ENCODE data around the gene TTBK2. TPM values are rescaled to one million over a fixed set of nuclear protein-coding genes. Genes with fewer than 3 reads are reported as not detected.

TTBK2 gene
- total RNA-seq, 2 experiments from 2014 or later: 12.1 to 12.3 TPM

DNA sequence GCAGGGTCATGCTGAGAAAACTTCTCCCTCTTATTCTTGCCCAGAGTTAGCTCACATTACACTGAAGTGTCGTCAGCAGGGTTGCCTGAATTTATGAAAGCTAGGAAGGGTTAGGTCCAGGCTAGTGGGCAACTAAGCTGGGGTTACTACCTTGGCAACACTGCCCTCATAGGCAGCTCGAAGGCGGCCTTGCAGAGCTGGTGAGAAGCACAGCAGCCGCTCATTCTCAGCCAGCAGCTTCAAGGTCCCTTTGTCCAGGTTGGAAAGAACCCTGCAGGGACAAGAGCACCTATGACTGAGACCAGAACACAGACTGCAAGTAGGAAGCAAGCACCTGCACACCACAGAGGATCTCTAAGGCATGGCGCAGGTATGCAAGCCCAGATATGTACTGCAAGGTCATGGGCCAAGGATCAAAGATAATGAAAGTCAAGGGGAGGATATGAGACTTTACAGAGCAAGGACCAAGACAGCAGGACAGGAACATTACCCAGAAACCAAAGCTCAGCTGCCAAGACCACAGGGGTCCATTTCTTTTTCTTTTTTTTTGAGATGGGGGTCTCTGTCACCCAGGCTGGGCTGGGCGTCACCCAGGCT lies 186.4 kb downstream of the TTBK2 start:
- Mint-ChIP-seq H3K27me3 (no peaks in the 10 kb centered on the region), H3K36me3 (ENCODE audit: low read depth) (peaks cover 34% of the 10 kb centered on the region), H3K9me3 (no peaks in the 10 kb centered on the region), H3K27ac (no peak overlapping the region), H3K4me3 (no peak overlapping the region), H3K4me1 (peaks cover 27% of the 10 kb centered on the region)
- CTCF ChIA-PET: interaction anchor here (0.5 to 0.9 kb wide), 3 partner anchors 47 to 590 kb away, joined by 3 to 4 read pairs (median 4); no protein-coding TSS in a partner anchor
- no peak for DNase-seq
- POLR2A ChIA-PET: no interaction called here

DNA sequence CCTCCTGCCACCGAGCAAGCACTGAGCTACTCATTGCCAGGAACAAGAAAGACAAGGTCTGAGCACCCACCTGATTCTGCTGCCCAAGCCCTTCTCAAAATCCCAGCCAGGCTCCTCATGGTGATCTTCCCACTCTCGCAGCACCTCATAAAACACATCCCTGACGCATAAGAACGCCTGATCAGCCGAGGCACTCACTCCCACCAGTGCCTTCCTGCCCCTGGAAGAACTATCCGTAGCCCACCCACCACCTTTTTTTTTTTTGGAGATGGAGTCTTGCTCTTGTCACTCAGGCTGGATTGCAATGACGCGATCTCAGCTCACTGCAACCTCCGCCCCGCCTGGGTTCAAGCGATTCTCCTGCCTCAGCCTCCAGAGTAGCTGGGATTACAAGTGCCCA lies 187.6 kb downstream of the TTBK2 start:
- Mint-ChIP-seq H3K4me3 (no peak overlapping the region), H3K36me3 (ENCODE audit: low read depth) (peaks cover 36% of the 10 kb centered on the region), H3K27ac (no peak overlapping the region), H3K27me3 (no peaks in the 10 kb centered on the region), H3K4me1 (peaks cover 27% of the 10 kb centered on the region), H3K9me3 (no peaks in the 10 kb centered on the region)
- CTCF ChIA-PET: no interaction called here
- POLR2A ChIA-PET: no interaction called here
- no peak for DNase-seq

DNA sequence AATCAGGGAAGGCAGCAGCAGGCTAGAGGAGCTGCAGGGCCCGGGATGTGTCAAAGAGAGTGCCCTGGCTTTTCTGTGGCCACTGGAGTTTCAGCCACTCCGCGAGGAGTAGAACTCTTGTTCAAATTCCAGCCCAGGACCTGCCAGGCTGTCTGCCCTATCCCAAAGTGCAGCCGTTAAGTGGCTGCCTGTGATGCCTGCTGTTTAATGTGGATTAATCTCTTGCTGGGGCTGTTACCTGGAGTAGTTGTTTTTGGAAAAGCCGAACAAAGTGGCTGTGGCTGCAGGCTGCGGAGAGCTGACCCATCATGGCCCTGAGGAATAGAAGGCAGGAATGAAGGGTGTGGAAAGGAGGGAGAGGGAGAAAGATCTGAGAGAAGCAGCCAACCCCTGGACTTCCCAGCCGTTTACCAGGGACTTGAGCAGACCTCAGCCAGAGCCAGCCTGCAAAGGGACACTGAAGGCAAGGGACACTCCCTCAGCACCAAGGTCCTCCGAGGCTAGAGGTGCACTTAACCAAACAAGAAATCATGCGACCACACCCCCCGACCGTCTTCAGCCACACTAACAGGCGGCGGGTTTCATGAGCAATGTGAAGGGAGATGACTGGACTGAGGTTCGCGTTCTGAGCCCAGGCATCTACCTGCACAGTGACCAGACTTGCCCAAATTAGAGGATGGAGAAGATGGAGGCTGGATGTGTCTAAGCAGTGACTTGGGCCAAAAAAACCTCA lies 188.3 kb downstream of the TTBK2 start:
- Mint-ChIP-seq H3K27me3 (no peaks in the 10 kb centered on the region), H3K36me3 (ENCODE audit: low read depth) (peaks cover 38% of the 10 kb centered on the region), H3K9me3 (no peaks in the 10 kb centered on the region), H3K4me1 (peaks cover 21% of the 10 kb centered on the region), H3K4me3 (no peak overlapping the region), H3K27ac (no peak overlapping the region)
- POLR2A ChIA-PET: no interaction called here
- CTCF ChIA-PET: interaction anchor here (0.6 to 1.8 kb wide), 2 partner anchors 155 to 194 kb away, joined by 3 to 4 read pairs; no protein-coding TSS in a partner anchor
- no peak for DNase-seq

DNA sequence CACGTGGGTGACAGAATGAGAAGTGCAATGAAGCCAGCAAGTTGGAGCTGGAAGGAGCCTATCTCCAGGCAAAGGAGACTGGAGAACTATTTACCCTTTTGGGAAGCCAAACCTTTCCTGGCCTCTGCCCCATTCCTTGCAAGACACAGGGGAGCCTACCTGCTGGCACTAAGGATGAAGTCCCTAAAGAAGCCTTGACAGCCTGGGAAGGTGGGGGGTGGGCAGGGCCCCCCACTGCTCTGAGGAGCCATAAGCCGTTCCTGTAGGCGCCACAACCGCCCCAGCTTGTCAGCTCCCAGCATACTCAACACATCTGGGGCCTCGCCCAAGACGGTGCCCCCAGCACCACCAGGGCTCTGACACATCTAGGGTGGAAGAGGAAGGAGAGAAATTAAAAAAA lies 189.1 kb downstream of the TTBK2 start:
- H3K36me3 Mint-ChIP-seq (ENCODE audit: low read depth): peaks cover 43% of the 10 kb centered on the region
- no peaks in the 10 kb centered on the region for H3K9me3 Mint-ChIP-seq
- H3K27ac Mint-ChIP-seq: no peak overlapping the region

DNA sequence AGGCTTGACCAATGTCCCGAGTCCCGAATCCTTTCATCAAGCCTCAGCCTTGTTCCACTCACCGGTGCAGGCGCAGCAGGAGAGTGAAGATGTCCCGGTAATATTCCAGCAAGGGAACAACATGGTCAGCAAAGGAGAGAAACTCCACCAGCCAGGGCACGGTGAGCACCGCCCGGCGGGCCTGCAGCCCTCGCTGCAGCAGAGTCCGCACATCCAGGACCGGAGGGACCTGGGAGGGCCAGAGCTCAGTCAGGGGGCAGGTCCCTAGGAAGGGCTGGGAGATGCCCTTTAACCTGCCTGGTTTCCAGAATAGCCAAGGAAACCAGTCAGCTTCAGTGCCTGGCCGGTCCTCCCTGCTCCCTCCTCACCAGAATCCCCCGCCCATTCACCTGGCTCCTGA lies 190.0 kb downstream of the TTBK2 start:
- no peak overlapping the region for H3K4me3 Mint-ChIP-seq
- CTCF ChIA-PET: interaction anchor here (1.2 to 1.8 kb wide), 3 partner anchors 8 to 196 kb away, joined by 3 to 4 read pairs (median 4); no protein-coding TSS in a partner anchor
- POLR2A ChIA-PET: no interaction called here
- no peak for DNase-seq
- no peaks in the 10 kb centered on the region for H3K9me3 Mint-ChIP-seq
- peaks cover 44% of the 10 kb centered on the region for H3K36me3 Mint-ChIP-seq (ENCODE audit: low read depth)
- peaks cover 16% of the 10 kb centered on the region for H3K4me1 Mint-ChIP-seq
- no peak overlapping the region for H3K27ac Mint-ChIP-seq
- no peaks in the 10 kb centered on the region for H3K27me3 Mint-ChIP-seq

More for the DNA sequence above, 189.1 kb downstream of the TTBK2 start:
- H3K4me3 Mint-ChIP-seq: no peak overlapping the region
- POLR2A ChIA-PET: no interaction called here
- DNase-seq: no peak
- no peaks in the 10 kb centered on the region for H3K27me3 Mint-ChIP-seq
- peaks cover 20% of the 10 kb centered on the region for H3K4me1 Mint-ChIP-seq
- CTCF ChIA-PET: interaction anchor here (1.2 to 1.8 kb wide), 3 partner anchors 9 to 195 kb away, joined by 3 to 4 read pairs (median 4); no protein-coding TSS in a partner anchor

DNA sequence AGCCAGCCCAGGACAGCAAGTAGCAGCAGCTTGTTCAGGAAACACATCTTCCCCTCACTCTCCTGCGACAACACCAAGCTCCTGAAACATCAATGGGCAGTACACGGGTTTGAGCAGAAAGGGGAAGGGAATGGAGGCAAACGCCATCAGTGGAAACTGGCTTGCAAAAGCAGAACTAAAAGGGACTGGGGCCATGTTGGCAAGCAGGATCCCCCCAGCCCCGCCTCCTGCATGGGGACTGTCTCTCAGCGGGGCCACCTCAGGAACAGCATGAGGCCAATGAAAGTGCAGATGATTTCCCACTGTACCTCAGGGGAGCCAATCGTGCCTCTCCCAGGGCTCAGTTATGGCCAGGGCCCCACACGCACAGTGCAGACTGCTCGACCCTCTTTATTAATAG lies 190.4 kb downstream of the TTBK2 start:
- Mint-ChIP-seq H3K27ac (no peak overlapping the region), H3K36me3 (ENCODE audit: low read depth) (peaks cover 48% of the 10 kb centered on the region), H3K9me3 (no peaks in the 10 kb centered on the region), H3K4me3 (no peak overlapping the region), H3K4me1 (peaks cover 12% of the 10 kb centered on the region), H3K27me3 (no peaks in the 10 kb centered on the region)
- POLR2A ChIA-PET: no interaction called here
- CTCF ChIA-PET: no interaction called here
- DNase-seq: no peak

DNA sequence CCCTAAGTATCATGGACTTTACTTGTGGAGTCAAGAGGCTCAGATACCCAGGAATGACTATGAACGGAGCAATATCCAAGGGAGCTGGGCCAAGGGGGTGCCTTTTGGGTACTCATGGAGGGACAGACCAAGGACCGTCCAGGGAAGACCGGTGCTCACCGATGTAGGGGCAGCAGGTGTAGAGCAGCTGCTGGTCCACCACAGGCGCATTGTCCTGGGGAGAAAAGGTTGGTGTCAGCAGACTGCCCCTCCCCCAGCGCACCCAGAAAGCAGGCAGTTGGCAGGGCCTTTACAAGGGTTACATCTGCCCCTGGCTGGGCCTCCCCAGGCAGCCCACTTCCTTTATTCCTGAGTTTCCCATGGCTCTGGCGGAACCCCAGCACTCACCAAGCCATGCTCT lies 191.2 kb downstream of the TTBK2 start:
- Mint-ChIP-seq H3K27me3 (no peaks in the 10 kb centered on the region), H3K27ac (no peak overlapping the region), H3K9me3 (no peaks in the 10 kb centered on the region), H3K4me1 (peaks cover 6% of the 10 kb centered on the region), H3K4me3 (no peak overlapping the region), H3K36me3 (ENCODE audit: low read depth) (peaks cover 47% of the 10 kb centered on the region)
- ChIA-PET POLR2A (no interaction called here), CTCF (no interaction called here)
- no peak for DNase-seq

DNA sequence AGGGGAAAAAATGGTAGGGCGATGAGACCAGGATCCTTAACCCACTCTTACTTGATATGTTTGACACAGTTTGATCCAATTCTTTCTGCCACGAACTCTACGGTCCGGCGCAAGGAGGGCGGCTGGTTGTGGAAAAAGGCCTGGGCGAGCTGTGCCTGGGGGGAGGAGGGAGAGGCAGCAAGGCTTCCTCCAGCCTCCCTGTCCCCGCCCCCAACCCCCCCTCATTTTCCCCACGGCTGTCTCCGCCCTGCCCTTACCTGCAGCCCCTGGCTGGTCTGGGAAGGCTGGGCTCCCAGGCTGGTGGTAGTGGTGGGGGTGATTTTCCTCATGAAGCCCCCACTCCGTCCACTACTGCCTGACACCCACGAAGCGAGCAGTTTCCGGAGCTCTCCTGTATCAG lies 191.6 kb downstream of the TTBK2 start:
- Mint-ChIP-seq H3K4me3 (no peak overlapping the region), H3K9me3 (no peaks in the 10 kb centered on the region), H3K27me3 (no peaks in the 10 kb centered on the region), H3K27ac (no peak overlapping the region), H3K4me1 (peaks cover 3% of the 10 kb centered on the region), H3K36me3 (ENCODE audit: low read depth) (peaks cover 43% of the 10 kb centered on the region)
- CTCF ChIA-PET: no interaction called here
- POLR2A ChIA-PET: no interaction called here
- DNase-seq: no peak

DNA sequence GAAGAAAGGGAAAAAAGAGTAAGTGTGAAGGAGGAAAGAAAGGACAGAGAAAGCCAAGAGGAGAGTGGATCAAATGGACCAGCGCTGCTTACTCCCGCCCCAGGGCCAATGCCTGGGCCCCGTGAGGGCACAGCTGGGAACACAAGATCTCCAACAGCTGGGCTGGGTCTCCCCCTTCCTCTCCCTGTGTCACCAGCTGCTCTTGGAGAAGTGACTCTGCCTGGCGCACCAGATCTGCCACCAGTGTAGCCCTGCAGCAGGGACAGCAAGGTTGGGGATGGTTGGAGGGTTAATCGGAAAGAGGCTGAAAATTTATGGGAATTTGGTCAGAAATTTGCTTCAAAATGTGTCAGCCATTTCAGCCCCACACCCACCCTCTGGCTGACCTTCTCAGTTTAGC lies 192.0 kb downstream of the TTBK2 start:
- no peak for DNase-seq
- H3K27ac Mint-ChIP-seq: no peak overlapping the region
- ChIA-PET POLR2A (no interaction called here), CTCF (no interaction called here)
- no peaks in the 10 kb centered on the region for H3K9me3 Mint-ChIP-seq
- H3K4me3 Mint-ChIP-seq: no peak overlapping the region
- H3K4me1 Mint-ChIP-seq: peaks cover 3% of the 10 kb centered on the region
- peaks cover 41% of the 10 kb centered on the region for H3K36me3 Mint-ChIP-seq (ENCODE audit: low read depth)
- no peaks in the 10 kb centered on the region for H3K27me3 Mint-ChIP-seq

DNA sequence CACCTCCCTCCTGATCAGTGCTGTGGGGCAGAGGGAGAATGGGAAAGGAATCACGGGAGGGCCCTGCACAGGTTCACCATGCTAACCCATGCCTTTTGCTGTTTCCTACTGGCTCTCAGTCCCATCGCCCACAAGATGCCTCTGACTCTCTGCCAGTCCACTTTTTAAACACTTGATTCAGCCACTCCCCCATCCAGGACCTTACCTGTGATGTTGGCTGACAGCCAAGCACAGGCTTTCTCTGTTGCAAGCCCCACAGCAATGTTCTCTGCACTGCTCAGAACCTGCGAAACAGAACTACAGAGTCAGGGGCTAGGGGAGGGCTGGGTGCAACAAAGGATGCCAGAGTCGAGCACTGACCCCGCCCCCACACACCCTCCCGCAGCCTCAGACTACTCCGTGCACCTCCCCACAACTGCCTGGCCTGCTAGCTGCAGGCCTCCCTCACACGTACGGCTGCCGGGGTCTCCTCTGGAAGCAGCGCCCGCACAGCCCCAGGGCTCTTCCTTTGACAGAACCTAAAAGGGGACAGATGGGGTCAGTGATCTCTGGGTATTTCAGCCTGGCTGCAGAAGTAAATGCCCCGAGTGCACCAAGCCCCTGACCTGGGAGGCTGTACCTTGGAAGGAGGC lies 192.7 kb downstream of the TTBK2 start:
- no peak for DNase-seq
- Mint-ChIP-seq H3K27ac (no peak overlapping the region), H3K27me3 (no peaks in the 10 kb centered on the region), H3K9me3 (no peaks in the 10 kb centered on the region), H3K36me3 (ENCODE audit: low read depth) (peaks cover 39% of the 10 kb centered on the region), H3K4me3 (no peak overlapping the region), H3K4me1 (no peaks in the 10 kb centered on the region)
- POLR2A ChIA-PET: no interaction called here
- CTCF ChIA-PET: no interaction called here

DNA sequence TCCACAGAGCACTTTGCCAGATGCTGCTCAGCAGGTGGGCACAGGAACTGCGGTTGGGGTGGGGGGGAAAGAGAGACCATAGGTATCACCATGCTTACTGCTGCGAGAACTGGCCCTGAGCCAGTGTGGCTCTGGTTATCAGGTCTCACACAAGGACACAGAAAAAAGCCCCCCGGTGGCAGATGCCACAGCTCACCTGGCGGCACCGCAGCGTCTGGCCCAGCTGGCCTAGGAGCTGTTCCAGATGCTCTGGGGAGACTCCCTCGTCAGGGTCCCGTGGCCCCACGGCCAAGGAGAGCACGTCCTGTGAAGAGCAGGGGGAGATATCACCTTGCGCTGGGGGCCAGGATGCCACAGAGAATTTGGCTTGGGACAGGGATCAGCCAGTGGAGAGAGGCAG lies 194.5 kb downstream of the TTBK2 start:
- no peak for DNase-seq
- Mint-ChIP-seq H3K27me3 (no peaks in the 10 kb centered on the region), H3K27ac (no peak overlapping the region), H3K4me1 (no peaks in the 10 kb centered on the region), H3K4me3 (no peak overlapping the region), H3K9me3 (no peaks in the 10 kb centered on the region), H3K36me3 (ENCODE audit: low read depth) (peaks cover 28% of the 10 kb centered on the region)
- ChIA-PET CTCF (interaction anchor here (0.8 to 1.2 kb wide), 2 partner anchors 9 to 12 kb away, joined by 3 read pairs; no protein-coding TSS in a partner anchor), POLR2A (no interaction called here)

DNA sequence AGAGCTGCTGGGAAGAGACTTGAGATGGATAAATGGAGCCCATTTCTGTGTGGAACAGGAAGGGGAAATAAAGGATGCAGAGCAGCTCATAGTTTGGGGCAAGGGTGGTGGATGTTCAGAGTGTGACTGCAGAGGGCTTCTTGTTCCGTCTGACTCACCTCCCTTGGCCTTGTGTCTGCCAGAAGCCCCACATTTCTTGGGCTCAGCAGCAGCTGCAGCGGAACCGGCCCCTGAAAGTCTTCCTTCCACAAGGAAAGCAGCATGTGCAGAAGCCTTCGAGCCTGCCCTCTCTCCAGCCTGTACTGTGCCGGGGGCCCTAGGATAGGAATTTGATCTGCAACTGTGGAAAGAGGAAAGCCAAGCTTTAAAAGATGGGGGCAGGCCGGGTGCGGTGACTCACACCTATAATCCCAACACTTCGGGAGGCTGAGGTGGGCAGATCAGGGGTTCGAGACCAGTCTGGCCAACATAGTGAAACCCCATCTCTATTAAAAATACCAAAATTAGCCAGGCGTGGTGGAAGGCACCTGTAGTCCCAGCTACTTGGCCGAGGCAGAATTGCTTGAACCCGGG lies 195.2 kb downstream of the TTBK2 start:
- Mint-ChIP-seq H3K27ac (no peak overlapping the region), H3K4me3 (no peak overlapping the region), H3K4me1 (no peaks in the 10 kb centered on the region), H3K27me3 (no peaks in the 10 kb centered on the region), H3K36me3 (ENCODE audit: low read depth) (peaks cover 26% of the 10 kb centered on the region), H3K9me3 (no peaks in the 10 kb centered on the region)
- POLR2A ChIA-PET: no interaction called here
- CTCF ChIA-PET: interaction anchor here (0.8 to 1.2 kb wide), 5 partner anchors 10 to 55 kb away, joined by 3 to 4 read pairs (median 3); no protein-coding TSS in a partner anchor
- no peak for DNase-seq

DNA sequence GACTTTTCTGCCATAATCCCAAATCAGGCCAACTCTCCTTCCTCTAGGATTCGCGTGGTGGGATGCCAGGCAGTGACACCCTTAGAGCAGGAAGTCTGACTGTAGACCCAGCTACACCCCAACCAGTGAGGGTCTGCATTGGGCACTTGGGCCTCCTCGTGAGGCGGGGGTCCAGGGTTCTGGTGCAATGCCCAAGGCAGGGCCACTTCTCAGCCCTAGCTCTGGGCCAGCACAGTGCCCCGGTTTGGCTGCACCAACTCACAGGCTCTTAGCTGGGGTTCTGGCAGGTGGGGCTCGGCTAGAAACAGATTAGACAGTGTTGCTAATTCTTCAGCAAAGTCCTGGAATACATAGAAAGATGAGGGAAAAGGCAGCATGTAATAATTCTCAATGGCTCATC lies 196.3 kb downstream of the TTBK2 start:
- ChIA-PET POLR2A (no interaction called here), CTCF (no interaction called here)
- Mint-ChIP-seq H3K4me1 (no peaks in the 10 kb centered on the region), H3K27me3 (no peaks in the 10 kb centered on the region), H3K27ac (no peak overlapping the region), H3K4me3 (no peak overlapping the region), H3K9me3 (no peaks in the 10 kb centered on the region), H3K36me3 (ENCODE audit: low read depth) (peaks cover 23% of the 10 kb centered on the region)
- DNase-seq: no peak

All from activated CD4-positive, alpha-beta T cell treated with anti-CD3 and anti-CD28 coated beads, Interleukin-2, amount 10 ng/mL, durations not matched to agents 7 days and 5 days (primary cell).